ENCODE measurements around the gene PDGFA.

Gene PDGFA

DNA sequence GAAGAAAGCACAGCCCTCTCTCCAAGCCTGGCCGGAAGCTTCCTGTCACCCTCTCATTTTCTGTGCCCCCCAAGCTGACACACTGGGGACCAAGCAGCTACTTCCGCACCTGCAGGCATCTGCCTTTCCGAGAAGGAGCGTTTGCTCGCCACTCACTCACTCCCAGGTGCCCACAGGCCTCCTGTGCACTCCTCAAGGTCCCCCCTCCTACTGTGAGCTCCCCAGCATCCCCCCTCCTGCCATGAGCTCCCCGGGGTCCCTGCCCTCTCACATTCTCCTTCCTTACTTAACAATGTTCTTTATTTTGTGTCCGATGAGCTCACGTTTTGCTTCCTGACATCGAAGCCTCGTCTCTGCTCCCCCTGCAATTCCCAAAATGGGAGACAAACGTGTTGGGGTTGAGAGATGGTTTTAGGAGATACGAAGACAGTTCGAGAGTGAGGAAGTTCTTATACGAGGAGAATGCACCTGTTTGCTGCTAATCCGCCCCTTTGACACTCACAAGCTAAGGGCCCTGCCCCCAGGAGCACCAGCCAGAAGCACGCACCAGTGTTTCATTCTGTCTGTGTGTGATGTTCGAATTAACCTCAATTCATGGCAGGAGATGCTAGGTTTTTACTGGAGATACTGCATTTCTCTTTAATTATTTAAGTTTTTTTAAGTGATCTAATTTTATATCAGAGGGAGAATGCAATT is 70.2 kb downstream of the PDGFA start:
- no peak for DNase-seq (ENCODE audit: extremely low read depth in 1 of 2, low read depth in 1 of 2)

DNA sequence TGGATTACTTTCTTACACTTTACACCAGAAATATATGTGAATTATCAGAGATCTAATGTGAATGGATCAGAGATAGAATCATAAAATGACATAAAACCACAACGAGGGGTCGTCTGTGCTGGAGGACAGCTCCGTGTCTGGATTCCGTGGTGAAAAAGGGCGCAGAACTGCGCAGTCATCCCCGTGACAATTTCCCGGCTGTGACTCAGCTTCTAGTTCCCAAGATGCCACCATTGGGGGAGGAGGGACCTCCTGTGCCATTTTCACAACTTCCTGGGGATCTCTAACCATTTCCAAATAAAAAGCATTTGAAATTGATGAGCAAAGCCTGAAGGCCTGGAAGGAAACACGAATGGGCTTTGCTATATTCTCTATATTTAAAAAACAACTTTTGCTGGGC is 72.1 kb downstream of the PDGFA start:
- no peak for DNase-seq (ENCODE audit: extremely low read depth in 1 of 2, low read depth in 1 of 2)

All from activated CD8-positive, alpha-beta memory T cell treated with anti-CD3 and anti-CD28 coated beads for 1 hour (primary cell).